GM19328 (cell line): ENCODE measurements around the gene LEMD2.

ENCODE experiments used
- ATAC-seq: cut with Tn5 transposase; IDR thresholded peaks from one replicate; pipeline ENCODE4 v1.9.1; 2021; ENCODE audit warnings: mild to moderate bottlenecking, moderate library complexity; ENCODE audit not compliant: unreplicated experiment

LEMD2 gene

GRCh38 chr6:33777398-33778388, 11.2 kb downstream of the LEMD2 start:
- no peak for ATAC-seq

- no peak for ATAC-seq
These were observed 12.2 kb downstream of the LEMD2 start for GRCh38 chr6:33776764-33777163.

- ATAC-seq, result no peak
These were observed 12.7 kb downstream of the LEMD2 start for GRCh38 chr6:33776186-33776585.

GRCh38 chr6:33774774-33775173, 14.2 kb downstream of the LEMD2 start:
- no peak for ATAC-seq

GRCh38 chr6:33772902-33773472, 15.9 kb downstream of the LEMD2 start:
- no peak for ATAC-seq

- no peak for ATAC-seq
These were observed 16.7 kb downstream of the LEMD2 start for GRCh38 chr6:33772082-33772830.

GRCh38 chr6:33771146-33772081, 17.5 kb downstream of the LEMD2 start:
- no peak for ATAC-seq

GRCh38 chr6:33770833-33771145, 18.1 kb downstream of the LEMD2 start:
- no peak for ATAC-seq

GRCh38 chr6:33770124-33770832, 18.7 kb downstream of the LEMD2 start:
- no peak for ATAC-seq

GRCh38 chr6:33769248-33769821, 19.6 kb downstream of the LEMD2 start:
- ATAC-seq, result no peak

- ATAC-seq, result no peak
These were observed 20.2 kb downstream of the LEMD2 start for GRCh38 chr6:33768644-33769120.

GRCh38 chr6:33766921-33767907, 21.7 kb downstream of the LEMD2 start:
- no peak for ATAC-seq

GRCh38 chr6:33765368-33765767, 23.6 kb downstream of the LEMD2 start:
- ATAC-seq, result no peak

GRCh38 chr6:33764036-33764435, 24.9 kb downstream of the LEMD2 start:
- no peak for ATAC-seq

GRCh38 chr6:33763483-33763882, 25.4 kb downstream of the LEMD2 start:
- no peak for ATAC-seq

GRCh38 chr6:33762713-33763112, 26.2 kb downstream of the LEMD2 start:
- ATAC-seq, result no peak

GRCh38 chr6:33761922-33762629, 26.9 kb downstream of the LEMD2 start:
- ATAC-seq, result no peak

GRCh38 chr6:33761581-33761921, 27.4 kb downstream of the LEMD2 start:
- no peak for ATAC-seq
